ENCODE results near the gene LMLN. TPM values are rescaled to one million over a fixed set of nuclear protein-coding genes. Genes with fewer than 3 reads are reported as not detected.
"Not testable (repeated sequence)": the region's sequence is repeated elsewhere in the genome, so short reads cannot be mapped to it uniquely, and the experiment has no call there.

The LMLN gene
- total RNA-seq, 1 donor from 2014 or later = 2.5 TPM

DNA sequence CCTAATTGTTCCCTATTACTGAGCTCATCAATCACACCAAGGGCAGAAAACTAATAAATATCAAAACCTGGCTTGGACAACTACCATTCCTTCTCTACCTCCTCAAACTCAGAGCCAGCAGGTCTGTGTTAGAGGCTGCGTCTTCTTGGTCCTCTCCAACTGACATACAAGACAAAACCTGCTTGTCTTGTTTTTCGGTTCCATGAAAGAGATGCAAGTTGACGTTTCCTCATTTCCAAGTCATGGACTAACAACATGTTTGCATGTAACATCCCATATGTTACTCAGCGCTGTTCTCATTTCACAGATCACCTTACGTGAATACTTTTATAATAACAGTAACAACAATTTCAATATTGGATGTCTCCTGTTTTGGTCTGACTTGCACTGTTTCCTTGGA, 110.9 kb downstream of the LMLN start:
- intact Hi-C loops (cut with micrococcal nuclease) = no loop called here

DNA sequence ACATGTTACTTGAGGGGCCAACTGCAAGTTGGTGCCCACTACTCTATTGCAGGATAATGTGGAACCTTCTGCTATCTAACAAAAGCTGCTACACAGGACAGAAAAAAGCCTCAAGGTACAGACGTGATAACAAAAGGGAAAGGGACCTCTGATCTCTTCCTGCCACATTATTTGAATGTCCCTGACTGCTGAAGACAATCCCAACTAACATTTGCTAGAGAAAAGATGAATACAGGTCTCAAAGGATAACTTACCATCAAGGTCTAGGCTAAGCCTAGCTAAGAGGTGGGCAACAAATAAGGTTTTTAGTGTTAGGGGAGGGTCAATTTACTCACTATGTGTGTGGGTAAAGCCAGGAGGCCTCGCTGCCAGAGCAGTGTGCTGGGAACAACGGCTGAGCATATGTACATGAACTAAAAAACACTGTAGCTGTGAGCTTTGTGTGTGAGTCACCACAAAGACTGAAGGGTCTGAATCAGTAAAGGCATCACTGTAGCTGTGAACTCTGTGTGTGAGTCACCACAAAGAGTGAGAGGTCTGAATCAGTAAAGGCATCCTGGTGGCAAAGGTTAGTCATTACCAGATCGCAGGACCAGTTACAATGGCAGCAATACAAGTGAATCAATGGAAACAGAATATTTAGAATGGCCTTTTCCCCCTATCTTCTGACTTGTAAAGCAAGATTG, 111.7 kb downstream of the LMLN start:
- intact Hi-C loops (cut with micrococcal nuclease) = loop anchor here (1.0 to 2.0 kb wide), 2 partner anchors 9 to 165 kb away; no protein-coding TSS in a partner anchor

DNA sequence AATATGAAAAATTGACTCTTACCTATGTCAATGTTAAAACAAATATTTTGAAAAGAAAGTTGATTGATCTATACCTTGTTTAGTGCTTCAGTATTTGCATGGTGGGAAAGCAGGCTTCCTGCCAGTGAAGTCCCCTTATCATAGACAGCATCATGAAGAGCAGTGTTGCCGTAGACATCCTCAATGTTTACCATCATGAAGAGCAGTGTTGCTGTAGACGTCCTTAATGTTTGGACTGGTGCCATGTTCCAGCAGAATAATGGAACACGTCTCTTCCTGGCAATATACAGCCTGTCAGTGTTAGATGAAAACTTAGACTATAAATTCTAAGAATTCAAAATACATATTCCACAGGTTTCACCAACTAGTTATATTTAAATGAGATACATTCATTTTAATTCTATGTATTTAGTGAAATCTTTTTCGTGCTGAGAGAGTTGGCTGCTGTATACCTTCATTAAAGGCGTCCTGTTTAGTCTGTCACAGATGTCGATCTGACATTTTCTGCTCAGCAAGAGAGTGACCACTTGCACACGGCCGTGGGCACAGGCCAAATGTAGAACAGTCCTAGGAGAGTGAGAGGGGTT, 116.8 kb downstream of the LMLN start:
- intact Hi-C loops (cut with micrococcal nuclease) = no loop called here

DNA sequence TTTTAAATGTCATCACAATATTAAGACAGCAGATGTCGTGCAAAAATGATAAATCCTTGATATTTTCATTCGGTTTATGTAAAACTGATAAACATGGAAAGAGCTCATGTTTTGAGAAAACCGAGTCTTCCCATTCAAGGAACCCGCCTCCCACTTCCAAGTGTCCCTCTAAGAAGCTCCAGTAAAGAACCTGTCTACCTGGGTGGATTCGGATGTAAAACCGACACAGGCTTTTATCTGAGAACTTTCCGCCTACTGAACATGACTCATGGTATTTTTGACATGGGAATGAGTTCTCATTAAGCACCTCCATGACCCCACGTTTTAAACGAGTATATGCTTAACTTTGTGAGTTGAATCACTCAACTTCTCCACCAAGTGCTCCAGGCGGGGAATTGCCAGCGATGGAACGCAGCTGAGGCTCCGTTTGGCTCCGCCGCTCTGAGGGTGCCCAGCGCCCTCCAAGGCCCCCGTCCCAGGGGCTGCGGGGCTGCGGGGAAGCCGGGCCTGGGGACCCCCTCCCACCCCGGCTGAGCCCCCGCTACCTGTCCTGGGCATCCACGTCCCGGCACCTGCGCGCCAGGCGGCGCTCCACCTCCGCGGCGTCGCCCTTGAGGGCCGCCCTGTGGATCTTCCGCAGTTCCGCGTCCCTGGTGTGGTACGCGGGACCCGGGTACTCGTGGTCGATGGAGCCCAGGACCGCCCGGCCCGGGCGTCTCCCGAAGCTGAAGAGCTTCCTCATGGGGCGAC, 119.9 kb downstream of the LMLN start:
- intact Hi-C loops (cut with micrococcal nuclease) = loop anchor here (1.0 kb wide), 2 partner anchors 8 to 120 kb away; partner anchors contain the start of gene LMLN

DNA sequence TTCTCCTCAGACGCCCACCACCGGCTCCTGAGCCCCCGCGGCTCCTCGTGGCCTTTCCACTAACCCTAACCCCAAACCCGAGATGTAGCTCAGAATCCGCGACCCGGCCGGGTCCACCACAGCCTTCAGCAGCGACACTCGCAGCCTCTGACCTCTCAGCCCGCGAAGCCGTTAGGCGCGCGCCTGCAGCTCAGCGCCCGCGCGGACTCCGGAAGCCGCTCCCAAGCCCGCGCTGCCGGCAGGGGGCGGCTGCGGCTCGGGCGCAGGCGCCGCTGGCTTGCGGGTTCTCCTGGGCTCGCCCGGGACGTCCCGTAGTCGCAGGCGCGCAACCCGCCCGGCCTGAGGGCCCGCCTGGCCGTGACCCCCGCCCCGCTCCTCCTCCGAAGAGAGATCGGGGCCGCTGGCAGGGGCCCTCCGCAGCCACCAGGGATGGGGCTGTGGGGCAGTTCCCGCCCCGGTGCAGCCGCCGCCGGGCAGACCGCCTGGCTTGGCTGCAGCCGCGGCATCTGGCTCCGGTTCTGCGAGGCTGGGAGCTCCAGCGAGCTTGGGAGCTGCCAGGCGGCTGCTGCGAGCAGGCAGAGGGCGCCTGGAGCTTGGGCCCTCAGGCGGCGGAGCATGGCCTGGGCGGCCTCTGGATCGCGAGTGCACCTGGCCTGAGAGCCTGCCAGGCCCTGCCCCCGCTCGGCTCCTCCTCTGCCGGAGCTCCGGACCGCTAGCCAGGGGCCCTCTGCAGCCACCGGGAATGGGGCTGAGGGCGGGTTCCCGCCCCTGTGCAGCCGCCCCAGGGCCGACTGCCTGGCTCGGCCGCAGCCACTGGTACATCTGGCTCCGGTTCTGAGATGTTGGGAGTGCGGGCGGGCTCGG, 120.7 kb downstream of the LMLN start:
- intact Hi-C loops (cut with micrococcal nuclease) = loop anchor here (1.0 kb wide), 2 partner anchors 8 to 120 kb away; partner anchors contain the start of gene LMLN

DNA sequence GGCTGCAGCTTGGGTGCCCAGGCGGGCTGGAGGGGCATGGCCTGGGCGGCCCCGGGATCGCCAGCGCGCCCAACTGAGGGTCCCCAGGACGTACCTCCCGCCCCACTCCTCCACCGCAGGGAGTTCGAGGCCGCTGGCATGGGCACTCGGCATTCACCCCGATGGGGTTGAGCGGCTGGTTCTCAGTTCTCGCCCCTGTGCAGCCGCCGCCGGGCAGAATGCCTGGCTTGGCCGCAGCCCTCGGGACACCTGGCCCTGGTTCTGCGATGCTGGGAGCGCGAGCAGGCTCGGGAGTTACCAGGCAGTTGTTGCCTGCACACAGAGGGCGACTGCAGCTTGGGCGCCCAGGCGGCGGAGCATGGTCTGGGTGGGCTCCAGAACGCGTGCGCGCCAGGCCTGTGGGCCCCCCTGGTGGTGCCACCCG, 121.4 kb downstream of the LMLN start:
- intact Hi-C loops (cut with micrococcal nuclease) = no loop called here

DNA sequence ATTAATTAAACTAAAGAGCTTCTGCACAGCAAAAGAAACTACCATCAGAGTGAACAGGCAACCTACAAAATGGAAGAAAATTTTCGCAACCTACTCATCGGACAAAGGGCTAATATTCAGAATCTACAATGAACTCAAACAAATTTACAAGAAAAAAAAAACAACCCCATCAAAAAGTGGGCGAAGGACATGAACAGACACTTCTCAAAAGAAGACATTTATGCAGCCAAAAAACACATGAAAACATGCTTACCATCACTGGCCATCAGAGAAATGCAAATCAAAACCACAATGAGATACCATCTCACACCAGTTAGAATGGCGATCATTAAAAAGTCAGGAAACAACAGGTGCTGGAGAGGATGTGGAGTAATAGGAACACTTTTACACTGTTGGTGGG, 122.2 kb downstream of the LMLN start:
- intact Hi-C loops (cut with micrococcal nuclease) = not testable (repeated sequence)

DNA sequence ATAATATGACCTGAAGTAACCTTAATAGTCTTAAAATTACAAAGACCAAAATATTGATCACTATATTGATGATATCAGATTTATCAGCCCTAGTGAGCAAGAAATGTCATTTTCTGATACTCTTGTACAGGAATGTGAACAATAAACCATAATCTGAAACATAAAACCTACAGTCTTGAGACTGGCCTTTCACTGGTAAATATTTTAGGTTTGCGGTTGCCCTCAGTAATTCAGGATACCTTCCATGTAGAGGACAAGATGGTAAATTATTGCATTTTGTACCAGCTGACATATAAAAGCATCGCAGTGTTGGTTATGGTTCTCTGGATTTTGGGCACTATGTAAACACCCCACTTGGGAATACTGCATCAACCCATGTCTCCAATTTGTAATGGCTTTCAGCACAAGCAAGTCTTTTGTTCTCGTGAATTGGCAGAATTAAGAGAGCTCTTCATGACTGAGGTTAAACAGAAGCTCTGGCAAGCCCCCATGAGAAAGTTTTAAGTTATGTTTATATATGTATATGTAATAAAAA, 128.5 kb downstream of the LMLN start:
- intact Hi-C loops (cut with micrococcal nuclease) = no loop called here

DNA sequence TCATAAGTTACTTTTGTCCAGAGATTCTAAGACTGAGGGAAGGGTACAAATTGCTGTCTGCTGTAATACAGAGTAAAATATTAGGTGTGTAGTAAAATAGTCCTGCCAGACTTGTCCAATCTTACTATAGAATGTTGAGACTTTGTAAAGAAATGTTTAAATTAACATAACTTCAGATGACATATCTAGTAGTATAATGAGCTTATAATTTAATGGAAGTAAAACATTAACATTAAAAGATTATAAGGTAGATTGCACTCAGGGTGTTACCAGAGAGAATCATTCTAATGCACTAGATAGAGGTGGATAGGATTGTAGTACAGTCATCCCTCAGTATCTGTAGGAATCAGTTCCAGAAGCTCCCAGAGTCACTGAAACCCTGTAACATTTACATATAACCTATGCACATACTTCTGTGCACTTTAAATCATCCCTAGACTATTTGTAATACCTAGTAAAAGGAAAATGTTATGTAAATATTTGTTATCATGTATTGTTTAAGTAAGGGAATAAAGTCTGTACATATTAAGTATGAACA, 130.8 kb downstream of the LMLN start:
- intact Hi-C loops (cut with micrococcal nuclease) = no loop called here

DNA sequence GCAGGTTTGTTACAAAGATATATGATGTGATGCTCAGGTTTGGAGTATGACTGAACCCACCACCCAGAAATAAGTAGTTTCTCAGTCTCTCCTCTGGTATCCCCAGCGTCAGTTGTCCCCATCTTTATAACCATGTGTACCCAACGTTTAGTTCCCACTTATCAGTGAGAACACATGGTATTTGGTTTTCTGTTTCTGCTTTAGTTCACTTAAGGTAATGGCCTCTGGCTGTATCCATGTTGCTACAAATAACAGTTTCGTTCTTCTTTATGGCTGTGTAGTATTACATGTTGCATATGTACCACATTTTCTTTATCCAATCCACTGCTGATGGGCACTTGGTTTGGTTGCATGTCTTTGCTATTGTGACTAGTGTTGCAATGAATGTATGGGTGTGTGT, 132.3 kb downstream of the LMLN start:
- intact Hi-C loops (cut with micrococcal nuclease) = no loop called here

DNA sequence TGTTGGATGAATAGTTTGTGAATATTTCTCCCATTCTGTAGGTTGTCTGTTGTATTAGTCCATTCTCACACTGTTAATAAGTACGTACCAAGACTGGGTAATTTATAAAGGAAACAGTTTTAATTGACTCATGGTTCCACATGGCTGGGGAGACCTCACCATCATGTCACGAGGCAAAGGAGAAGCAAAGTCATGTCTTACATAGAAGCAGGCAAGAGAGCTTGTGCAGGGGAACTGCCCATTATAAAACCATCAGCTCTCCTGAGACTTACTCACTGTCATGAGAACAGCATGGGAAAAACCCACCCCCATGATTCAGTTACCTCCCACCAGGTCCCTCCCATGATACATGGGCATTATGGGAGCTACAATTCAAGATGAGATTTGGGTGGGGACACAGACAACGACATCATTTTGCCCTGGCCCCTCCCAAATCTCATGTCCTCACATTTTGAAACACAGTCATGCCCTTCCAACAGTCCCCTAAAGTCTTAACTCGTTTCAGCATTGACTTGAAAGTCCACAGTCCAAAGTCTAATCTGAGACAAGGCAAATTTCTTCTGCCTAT, 133.2 kb downstream of the LMLN start:
- intact Hi-C loops (cut with micrococcal nuclease) = no loop called here

Other genes starting within 250 kb of the LMLN start
- 52.5 and 52.9 TPM in 2 replicates for gene RUBCN, start 223.3 kb upstream of the LMLN start, total RNA-seq
- gene FYTTD1, start 210.3 kb upstream of the LMLN start, total RNA-seq = 53.1 and 54.2 TPM in 2 replicates
- gene LRCH3, start 169.0 kb upstream of the LMLN start, total RNA-seq = 63.0 and 73.8 TPM in 2 replicates
- gene RPL35A, start 10.0 kb upstream of the LMLN start, total RNA-seq = 874 and 916 TPM in 2 replicates